COLO829 (cell line): ENCODE measurements around the gene HAPSTR1.
"Not testable (repeated sequence)": the region's sequence is repeated elsewhere in the genome, so short reads cannot be mapped to it uniquely, and the experiment has no call there.

Source experiments
- DNase-seq: peaks from one replicate; pipeline ENCODE4 v3.0.0; 2012; ENCODE audit warnings: low spot score

HAPSTR1 gene

GRCh38 chr16:9072806-9073341 lies 18.6 kb upstream of the HAPSTR1 start:
- no peak for DNase-seq

- DNase-seq = no peak
Observed at GRCh38 chr16:9075299-9076071, 16.0 kb upstream of the HAPSTR1 start.

GRCh38 chr16:9077091-9077809 lies 14.2 kb upstream of the HAPSTR1 start:
- no peak for DNase-seq

GRCh38 chr16:9078467-9079429 lies 12.7 kb upstream of the HAPSTR1 start:
- peak; percentile 73 for DNase-seq

GRCh38 chr16:9079430-9079812 lies 12.0 kb upstream of the HAPSTR1 start:
- no peak for DNase-seq

GRCh38 chr16:9081158-9081557 lies 10.3 kb upstream of the HAPSTR1 start:
- DNase-seq = no peak

GRCh38 chr16:9081843-9082242 lies 9.6 kb upstream of the HAPSTR1 start:
- DNase-seq = no peak

- no peak for DNase-seq
Observed at GRCh38 chr16:9082422-9082821, 9.0 kb upstream of the HAPSTR1 start.

GRCh38 chr16:9087733-9088132 lies 3.7 kb upstream of the HAPSTR1 start:
- DNase-seq = not testable (repeated sequence)

- no peak for DNase-seq
Observed at GRCh38 chr16:9088848-9089247, 2.6 kb upstream of the HAPSTR1 start.

GRCh38 chr16:9089660-9090059 lies 1.8 kb upstream of the HAPSTR1 start:
- DNase-seq = no peak

GRCh38 chr16:9090101-9090959 lies 1.1 kb upstream of the HAPSTR1 start:
- no peak for DNase-seq

- DNase-seq = no peak
Observed at GRCh38 chr16:9091867-9092281, 430 bp downstream of the HAPSTR1 start.

- DNase-seq = no peak
Observed at GRCh38 chr16:9092282-9092977, 986 bp downstream of the HAPSTR1 start.

GRCh38 chr16:9092978-9093344 lies 1.5 kb downstream of the HAPSTR1 start:
- DNase-seq = no peak

- no peak for DNase-seq
Observed at GRCh38 chr16:9094011-9094846, 2.8 kb downstream of the HAPSTR1 start.

- DNase-seq = no peak
Observed at GRCh38 chr16:9095171-9095570, 3.7 kb downstream of the HAPSTR1 start.

GRCh38 chr16:9095656-9096397 lies 4.4 kb downstream of the HAPSTR1 start:
- no peak for DNase-seq

- no peak for DNase-seq
Observed at GRCh38 chr16:9096416-9096952, 5.0 kb downstream of the HAPSTR1 start.
